HG03066 (cell line): ENCODE results near the gene CCL1.

Experiments
- ATAC-seq: cut with Tn5 transposase; IDR thresholded peaks from one replicate; pipeline ENCODE4 v1.9.1; 2021; ENCODE audit warnings: low read depth; ENCODE audit not compliant: unreplicated experiment

Gene CCL1

GRCh38 chr17:34363183-34363661 lies at the start of gene CCL1:
Gene CCL1, minus strand, starts transcription at chr17:34363233. Its CDS starts 72 bp downstream, at chr17:34363161.
- ATAC-seq: no peak

GRCh38 chr17:34412534-34412933 lies 49.5 kb upstream of the CCL1 start:
- no peak for ATAC-seq

- ATAC-seq: no peak
Observed at GRCh38 chr17:34411646-34412421, 48.8 kb upstream of the CCL1 start.

GRCh38 chr17:34409352-34409751 lies 46.3 kb upstream of the CCL1 start:
- ATAC-seq: no peak

GRCh38 chr17:34408439-34408838 lies 45.4 kb upstream of the CCL1 start:
- ATAC-seq: no peak

- ATAC-seq: no peak
Observed at GRCh38 chr17:34406226-34406625, 43.2 kb upstream of the CCL1 start.

- no peak for ATAC-seq
Observed at GRCh38 chr17:34403006-34403405, 40.0 kb upstream of the CCL1 start.

GRCh38 chr17:34401165-34401564 lies 38.1 kb upstream of the CCL1 start:
- no peak for ATAC-seq

- ATAC-seq: no peak
Observed at GRCh38 chr17:34400301-34400931, 37.4 kb upstream of the CCL1 start.

GRCh38 chr17:34399725-34400124 lies 36.7 kb upstream of the CCL1 start:
- no peak for ATAC-seq

GRCh38 chr17:34398990-34399389 lies 36.0 kb upstream of the CCL1 start:
- no peak for ATAC-seq

GRCh38 chr17:34397265-34397664 lies 34.2 kb upstream of the CCL1 start:
- no peak for ATAC-seq

GRCh38 chr17:34393401-34393800 lies 30.4 kb upstream of the CCL1 start:
- ATAC-seq: no peak

- no peak for ATAC-seq
Observed at GRCh38 chr17:34391241-34391640, 28.2 kb upstream of the CCL1 start.

- ATAC-seq: no peak
Observed at GRCh38 chr17:34390649-34391048, 27.6 kb upstream of the CCL1 start.

- no peak for ATAC-seq
Observed at GRCh38 chr17:34389126-34389750, 26.2 kb upstream of the CCL1 start.

- no peak for ATAC-seq
Observed at GRCh38 chr17:34387566-34387965, 24.5 kb upstream of the CCL1 start.

GRCh38 chr17:34386697-34387550 lies 23.9 kb upstream of the CCL1 start:
- no peak for ATAC-seq

- ATAC-seq: no peak
Observed at GRCh38 chr17:34386343-34386696, 23.3 kb upstream of the CCL1 start.

- no peak for ATAC-seq
Observed at GRCh38 chr17:34384822-34385605, 22.0 kb upstream of the CCL1 start.
